Endothelial cell of umbilical vein (primary cell): ENCODE measurements around the gene ATG4D.
"Not testable (repeated sequence)": the region's sequence is repeated elsewhere in the genome, so short reads cannot be mapped to it uniquely, and the experiment has no call there.

Experiments used
- CTCF ChIP-seq, 2 donors: IDR thresholded peaks; 1 replicate in 1 of 2; 2 replicates in 1 of 2; pipeline ENCODE4 v1.5.1; 2011; ENCODE audit warnings: low read length in 2 of 2, mild to moderate bottlenecking in 2 of 2, moderate library complexity in 2 of 2, control low read depth in 1 of 2, inconsistent platforms in 1 of 2, low read depth in 1 of 2; ENCODE audit not compliant: insufficient read depth in 1 of 2; ENCODE audit errors: extremely low read depth in 1 of 2
- EZH2 ChIP-seq: IDR thresholded peaks from 2 replicates; pipeline ENCODE4 v1.6.1; 2012; ENCODE audit warnings: borderline replicate concordance, low read depth, mild to moderate bottlenecking, moderate library complexity, low read length, inconsistent platforms; ENCODE audit not compliant: severe bottlenecking
- JUN ChIP-seq: IDR thresholded peaks from 2 replicates; pipeline ENCODE4 v1.6.1; 2011; ENCODE audit warnings: borderline replicate concordance, low read depth; ENCODE audit not compliant: insufficient read length, insufficient read depth
- MAX ChIP-seq: IDR thresholded peaks from 2 replicates; pipeline ENCODE4 v1.6.1; 2011; ENCODE audit not compliant: insufficient read depth, insufficient read length
- MYC ChIP-seq: IDR thresholded peaks from one replicate; pipeline ENCODE4 v1.6.1; 2011; ENCODE audit warnings: mild to moderate bottlenecking, low read depth, low read length
- POLR2A ChIP-seq: IDR thresholded peaks from 2 replicates; pipeline ENCODE4 v1.6.1; 2012; ENCODE audit warnings: low read depth, mild to moderate bottlenecking, control low read depth, low read length
- POLR2AphosphoS5 ChIP-seq: IDR thresholded peaks from 2 replicates; pipeline ENCODE4 v1.6.1; 2012; ENCODE audit warnings: low read depth, mild to moderate bottlenecking, control low read depth, low read length, moderate library complexity; ENCODE audit not compliant: insufficient read depth

- not testable (repeated sequence) for TF ChIP-seq POLR2A; POLR2AphosphoS5; CTCF (IDR thresholded peaks at IDR 0.05; ENCODE audit: extremely low read depth in 1 of 2, insufficient read depth in 1 of 2, low read depth in 1 of 2, low read length in 2 of 2); EZH2; MYC; MAX; JUN
Observed at GRCh38 chr19:10573793-10574192, 30.1 kb downstream of the ATG4D start.
